GM21737 (cell line): ENCODE results near the gene KLK5.

Experiments
- ATAC-seq: cut with Tn5 transposase; IDR thresholded peaks from one replicate; pipeline ENCODE4 v1.9.1; 2021; ENCODE audit warnings: mild to moderate bottlenecking, moderate library complexity; ENCODE audit not compliant: unreplicated experiment

The KLK5 gene

DNA sequence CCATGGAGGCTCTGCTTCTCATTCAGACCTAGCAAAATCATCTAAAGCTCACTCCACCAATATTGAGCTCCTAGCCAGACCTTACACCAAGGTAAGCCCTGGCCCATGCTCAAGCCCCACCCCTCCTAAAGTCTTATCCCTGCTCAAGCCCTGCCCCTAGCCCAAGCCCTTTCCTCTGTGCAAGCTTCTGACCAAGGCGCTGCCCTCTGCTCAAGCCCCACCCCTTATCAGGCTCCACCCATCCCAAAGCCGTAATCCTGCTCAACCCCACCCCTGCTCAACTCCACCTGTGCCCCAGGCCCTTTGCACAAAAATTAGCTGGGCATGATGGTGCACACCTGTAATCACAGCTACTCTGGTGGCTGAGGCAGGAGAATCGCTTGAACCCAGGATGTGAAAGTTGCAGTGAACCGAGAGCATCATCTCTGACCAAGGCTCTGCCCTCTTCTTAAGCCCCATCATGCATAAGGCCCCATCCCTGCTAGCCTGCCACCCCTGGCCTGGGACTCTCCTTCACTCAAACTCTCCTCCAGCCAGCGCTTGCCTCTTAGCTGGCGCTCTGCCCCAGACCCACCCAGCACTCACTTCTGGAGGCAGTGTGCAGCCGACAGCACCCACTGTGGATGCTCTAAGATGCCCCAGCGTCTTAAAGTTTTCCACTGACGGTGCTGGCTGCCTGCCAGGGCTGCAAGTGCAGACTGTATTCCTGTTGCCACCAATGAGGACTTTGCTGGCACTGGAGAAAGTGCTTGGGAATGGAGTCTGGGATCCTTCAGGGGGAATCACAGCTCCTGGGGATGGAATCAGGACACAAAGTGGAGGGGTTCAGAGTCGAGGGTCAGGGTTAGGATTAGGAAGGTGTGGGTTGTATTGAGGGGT, 58.1 kb downstream of the KLK5 start:
- no peak for ATAC-seq
